ENCODE results near the gene GABRG3. TPM values are rescaled to one million over a fixed set of nuclear protein-coding genes. Genes with fewer than 3 reads are reported as not detected.

GABRG3 gene
- total RNA-seq, 4 donors from 2014 or later: not detected

- 62% methylated on average over 7 of the region's 7 CpGs for WGBS
- TF ChIP-seq POLR2A (IDR thresholded peaks at IDR 0.05; ENCODE audit: low read depth): no peak
- H3K27me3 ChIP-seq: no peaks in the 10 kb centered on the region
- DNase-seq (ENCODE audit: extremely low spot score): no peak
- H3K4me3 ChIP-seq: no peak overlapping the region
- no peaks in the 10 kb centered on the region for H3K4me1 ChIP-seq
- H3K36me3 ChIP-seq: no peaks in the 10 kb centered on the region
- intact Hi-C loops (cut with DNase I): no loop called here
- no peak overlapping the region for H3K27ac ChIP-seq (replicated peaks in 1 of 4)
- peaks cover 0 to 4% (median 0%) of the 10 kb centered on the region in 4 donors for H3K9me3 ChIP-seq
These were observed 266.4 kb downstream of the GABRG3 start for GRCh38 chr15:27237319-27237939.

GRCh38 chr15:27238209-27238608, 267.2 kb downstream of the GABRG3 start:
- H3K9me3 ChIP-seq: no peaks in the 10 kb centered on the region
- no peaks in the 10 kb centered on the region for H3K36me3 ChIP-seq
- TF ChIP-seq POLR2A (IDR thresholded peaks at IDR 0.05; ENCODE audit: low read depth) (no peak), POLR2AphosphoS5 (IDR thresholded peaks at IDR 0.05) (no peak), EP300 (IDR thresholded peaks at IDR 0.05) (no peak)
- TF ChIP-seq, protein P1, sequence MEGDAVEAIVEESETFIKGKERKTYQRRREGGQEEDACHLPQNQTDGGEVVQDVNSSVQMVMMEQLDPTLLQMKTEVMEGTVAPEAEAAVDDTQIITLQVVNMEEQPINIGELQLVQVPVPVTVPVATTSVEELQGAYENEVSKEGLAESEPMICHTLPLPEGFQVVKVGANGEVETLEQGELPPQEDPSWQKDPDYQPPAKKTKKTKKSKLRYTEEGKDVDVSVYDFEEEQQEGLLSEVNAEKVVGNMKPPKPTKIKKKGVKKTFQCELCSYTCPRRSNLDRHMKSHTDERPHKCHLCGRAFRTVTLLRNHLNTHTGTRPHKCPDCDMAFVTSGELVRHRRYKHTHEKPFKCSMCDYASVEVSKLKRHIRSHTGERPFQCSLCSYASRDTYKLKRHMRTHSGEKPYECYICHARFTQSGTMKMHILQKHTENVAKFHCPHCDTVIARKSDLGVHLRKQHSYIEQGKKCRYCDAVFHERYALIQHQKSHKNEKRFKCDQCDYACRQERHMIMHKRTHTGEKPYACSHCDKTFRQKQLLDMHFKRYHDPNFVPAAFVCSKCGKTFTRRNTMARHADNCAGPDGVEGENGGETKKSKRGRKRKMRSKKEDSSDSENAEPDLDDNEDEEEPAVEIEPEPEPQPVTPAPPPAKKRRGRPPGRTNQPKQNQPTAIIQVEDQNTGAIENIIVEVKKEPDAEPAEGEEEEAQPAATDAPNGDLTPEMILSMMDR (IDR thresholded peaks at IDR 0.05): no peak
- intact Hi-C loops (cut with DNase I): no loop called here
- H3K27ac ChIP-seq (replicated peaks in 1 of 4): no peak overlapping the region
- DNase-seq (ENCODE audit: extremely low spot score): no peak
- H3K27me3 ChIP-seq: no peaks in the 10 kb centered on the region
- no peak overlapping the region for H3K4me3 ChIP-seq
- WGBS: 78% methylated on average over 9 of the region's 12 CpGs
- no peaks in the 10 kb centered on the region for H3K4me1 ChIP-seq

DNA sequence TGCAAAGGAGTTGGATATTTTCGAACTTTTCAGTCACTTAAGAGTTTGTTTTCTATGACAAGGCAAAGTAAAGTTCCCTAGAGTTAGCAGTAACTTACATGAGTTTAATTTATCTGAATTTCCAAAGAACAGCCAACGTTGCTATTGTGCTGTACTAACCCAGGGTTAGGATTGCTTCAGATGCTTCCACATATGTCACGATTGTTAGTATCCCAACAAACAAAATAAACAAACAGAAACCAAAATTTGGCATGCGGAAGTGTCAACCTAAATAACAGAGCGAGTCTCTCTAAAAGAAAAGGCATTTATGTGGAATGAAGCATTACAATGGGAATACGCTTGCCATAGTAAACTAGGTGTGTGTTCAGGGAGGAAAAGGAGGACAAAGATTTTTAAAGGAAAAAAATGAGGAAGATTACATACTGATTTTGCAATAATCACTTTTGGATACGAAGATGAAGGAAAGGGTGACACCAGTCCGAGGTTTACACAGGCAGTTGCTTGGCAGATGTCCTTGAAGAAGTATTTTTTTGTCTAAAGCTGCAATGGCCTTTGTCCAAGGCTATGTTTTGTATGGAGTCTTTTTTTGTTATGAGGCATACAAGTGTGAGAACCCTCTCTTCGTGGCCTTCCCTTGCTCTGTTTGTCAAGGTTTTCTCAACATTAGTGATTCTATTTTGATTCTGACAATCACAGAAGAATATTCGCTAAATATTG, 267.9 kb downstream of the GABRG3 start:
- DNase-seq (ENCODE audit: extremely low spot score): no peak
- no peaks in the 10 kb centered on the region for H3K4me1 ChIP-seq
- no peaks in the 10 kb centered on the region for H3K36me3 ChIP-seq
- no peak overlapping the region for H3K27ac ChIP-seq (replicated peaks in 1 of 4)
- H3K9me3 ChIP-seq: no peaks in the 10 kb centered on the region
- WGBS: 62% methylated on average over 10 of the region's 10 CpGs
- H3K4me3 ChIP-seq: no peak overlapping the region
- intact Hi-C loops (cut with DNase I): no loop called here
- no peak for TF ChIP-seq POLR2A (IDR thresholded peaks at IDR 0.05; ENCODE audit: low read depth)
- TF ChIP-seq POLR2AphosphoS5 (IDR thresholded peaks at IDR 0.05): no peak
- no peak for TF ChIP-seq EP300 (IDR thresholded peaks at IDR 0.05)
- no peaks in the 10 kb centered on the region for H3K27me3 ChIP-seq

DNA sequence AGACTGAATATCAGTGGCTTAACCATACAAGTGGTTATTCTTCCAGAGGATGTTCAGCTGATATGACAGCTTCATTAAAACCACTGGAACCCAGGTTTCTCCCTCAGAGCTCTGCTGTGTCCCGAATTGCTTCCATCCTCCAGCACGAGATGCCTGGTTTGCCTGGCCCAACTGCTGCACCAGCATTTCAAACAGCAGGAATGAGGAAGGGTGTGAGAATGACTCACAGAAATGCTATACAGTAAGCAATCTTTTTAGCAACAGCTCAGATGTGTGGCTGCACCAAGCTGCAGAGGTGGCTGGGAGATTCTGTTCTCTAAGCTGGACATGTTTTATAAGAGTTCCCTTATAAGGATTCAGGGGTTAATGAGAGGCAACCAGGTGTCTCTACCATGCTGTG, 271.0 kb downstream of the GABRG3 start:
- WGBS: 55% methylated on average over 2 of the region's 2 CpGs
- TF ChIP-seq POLR2AphosphoS5 (IDR thresholded peaks at IDR 0.05) (no peak), EP300 (IDR thresholded peaks at IDR 0.05) (no peak)
- no peaks in the 10 kb centered on the region for H3K36me3 ChIP-seq

GRCh38 chr15:27244047-27244446, 273.1 kb downstream of the GABRG3 start:
- no peaks in the 10 kb centered on the region for H3K27me3 ChIP-seq
- intact Hi-C loops (cut with DNase I): no loop called here
- no peak for TF ChIP-seq POLR2A (IDR thresholded peaks at IDR 0.05; ENCODE audit: low read depth)
- TF ChIP-seq POLR2AphosphoS5 (IDR thresholded peaks at IDR 0.05): no peak
- TF ChIP-seq EP300 (IDR thresholded peaks at IDR 0.05): no peak
- TF ChIP-seq, protein P1 (IDR thresholded peaks at IDR 0.05): no peak
- H3K36me3 ChIP-seq: no peaks in the 10 kb centered on the region
- no peak overlapping the region for H3K4me3 ChIP-seq
- H3K4me1 ChIP-seq: no peaks in the 10 kb centered on the region
- WGBS: 74% methylated on average over 3 of the region's 3 CpGs
- no peak overlapping the region for H3K27ac ChIP-seq (replicated peaks in 1 of 4)
- DNase-seq (ENCODE audit: extremely low spot score): no peak
- no peaks in the 10 kb centered on the region for H3K9me3 ChIP-seq

More for the DNA sequence above, 271.0 kb downstream of the GABRG3 start:
- DNase-seq (ENCODE audit: extremely low spot score): no peak
- H3K4me1 ChIP-seq: no peaks in the 10 kb centered on the region
- intact Hi-C loops (cut with DNase I): no loop called here
- no peak overlapping the region for H3K4me3 ChIP-seq
- H3K27me3 ChIP-seq: no peaks in the 10 kb centered on the region
- no peak overlapping the region for H3K27ac ChIP-seq (replicated peaks in 1 of 4)
- no peaks in the 10 kb centered on the region for H3K9me3 ChIP-seq

DNA sequence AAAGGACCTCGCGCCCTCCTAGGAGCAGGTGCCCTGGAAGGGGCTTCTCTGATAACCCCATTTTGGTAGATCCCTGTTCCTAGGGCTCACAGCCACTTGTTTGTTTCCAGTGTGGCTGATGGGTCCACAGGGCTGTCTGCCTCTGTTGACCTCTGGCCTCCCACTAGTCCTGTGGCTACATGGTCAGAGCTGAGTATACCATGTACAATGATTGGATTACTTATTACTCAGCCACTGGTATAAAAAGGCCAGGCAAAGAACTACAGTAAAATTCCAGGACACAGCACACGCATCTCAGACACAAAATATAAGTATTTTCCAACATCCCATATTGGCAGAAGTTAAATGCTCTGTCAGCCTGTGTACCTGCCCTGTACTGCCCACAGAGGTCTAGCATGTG, 277.3 kb downstream of the GABRG3 start:
- intact Hi-C loops (cut with DNase I): no loop called here
- H3K9me3 ChIP-seq: no peaks in the 10 kb centered on the region
- H3K27me3 ChIP-seq: no peaks in the 10 kb centered on the region
- 100% methylated on average over 3 of the region's 3 CpGs for WGBS
- TF ChIP-seq EP300 (IDR thresholded peaks at IDR 0.05) (no peak), POLR2AphosphoS5 (IDR thresholded peaks at IDR 0.05) (no peak), POLR2A (IDR thresholded peaks at IDR 0.05; ENCODE audit: low read depth) (no peak)
- TF ChIP-seq, protein P1 (IDR thresholded peaks at IDR 0.05): no peak
- H3K4me3 ChIP-seq: no peak overlapping the region
- no peaks in the 10 kb centered on the region for H3K4me1 ChIP-seq
- no peak overlapping the region for H3K27ac ChIP-seq (replicated peaks in 1 of 4)
- no peaks in the 10 kb centered on the region for H3K36me3 ChIP-seq
- DNase-seq (ENCODE audit: extremely low spot score): no peak
